BJ (cell line): ENCODE measurements around the gene SNX22. TPM values are rescaled to one million over a fixed set of nuclear protein-coding genes. Genes with fewer than 3 reads are reported as not detected.

Experiments
- CTCF ChIA-PET: fragments of 350-600 bp; formaldehyde crosslinking; extraction: SDS; loops from one replicate; lab custom pipeline; 2021; ENCODE audit warnings: antibody characterized with exemption, inconsistent platforms; lab: Yijun Ruan, JAX
- POLR2A ChIA-PET: fragments of 300-600 bp; sonication (Branson Sonifier 250); formaldehyde crosslinking; extraction: SDS; loops from one replicate; lab custom pipeline; 2021; ENCODE audit warnings: antibody characterized with exemption; lab: Charles Lee
- DNase-seq: peaks from one replicate; pipeline ENCODE4 v3.0.0-alpha.2; 2011; ENCODE audit warnings: low read depth
- H3K27me3 ChIP-seq: 2 replicates; pipeline ENCODE4 v1.6.0; 2011; ENCODE audit warnings: low read length; ENCODE audit not compliant: control insufficient read depth, insufficient read depth
- H3K36me3 ChIP-seq: 2 replicates; pipeline ENCODE4 v1.5.1; 2011; ENCODE audit warnings: low read length; ENCODE audit not compliant: control insufficient read depth, insufficient read depth
- H3K4me3 ChIP-seq: 2 replicates; pipeline ENCODE4 v1.5.1; 2011; ENCODE audit warnings: low read depth, mild to moderate bottlenecking, control low read depth, low read length
- polyA plus RNA-seq: library from polyadenylated mRNA; depleted of rRNA; stranded (reverse); fragments of >200 nt; gene quantifications from 2 replicates; pipeline ENCODE4 v1.2.3, GENCODE V29; 2011
- TF ChIP-seq, protein P1 (sequence below): IDR thresholded peaks from 2 replicates; pipeline ENCODE4 v1.5.1; 2011; ENCODE audit warnings: low read depth, mild to moderate bottlenecking, control low read depth, inconsistent platforms, low read length, moderate library complexity; ENCODE audit not compliant: insufficient read depth

SNX22 gene
- polyA plus RNA-seq, 1 experiment = 0.04 TPM

- Histone ChIP-seq H3K27me3 (no peaks in the 10 kb centered on the region), H3K4me3 (no peak overlapping the region), H3K36me3 (peaks cover 36% of the 10 kb centered on the region)
- TF ChIP-seq, protein P1, sequence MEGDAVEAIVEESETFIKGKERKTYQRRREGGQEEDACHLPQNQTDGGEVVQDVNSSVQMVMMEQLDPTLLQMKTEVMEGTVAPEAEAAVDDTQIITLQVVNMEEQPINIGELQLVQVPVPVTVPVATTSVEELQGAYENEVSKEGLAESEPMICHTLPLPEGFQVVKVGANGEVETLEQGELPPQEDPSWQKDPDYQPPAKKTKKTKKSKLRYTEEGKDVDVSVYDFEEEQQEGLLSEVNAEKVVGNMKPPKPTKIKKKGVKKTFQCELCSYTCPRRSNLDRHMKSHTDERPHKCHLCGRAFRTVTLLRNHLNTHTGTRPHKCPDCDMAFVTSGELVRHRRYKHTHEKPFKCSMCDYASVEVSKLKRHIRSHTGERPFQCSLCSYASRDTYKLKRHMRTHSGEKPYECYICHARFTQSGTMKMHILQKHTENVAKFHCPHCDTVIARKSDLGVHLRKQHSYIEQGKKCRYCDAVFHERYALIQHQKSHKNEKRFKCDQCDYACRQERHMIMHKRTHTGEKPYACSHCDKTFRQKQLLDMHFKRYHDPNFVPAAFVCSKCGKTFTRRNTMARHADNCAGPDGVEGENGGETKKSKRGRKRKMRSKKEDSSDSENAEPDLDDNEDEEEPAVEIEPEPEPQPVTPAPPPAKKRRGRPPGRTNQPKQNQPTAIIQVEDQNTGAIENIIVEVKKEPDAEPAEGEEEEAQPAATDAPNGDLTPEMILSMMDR = no peak
- no peak for DNase-seq
- ChIA-PET POLR2A (no interaction called here), CTCF (interaction anchor here (0.6 kb wide), 1 partner anchor 13 kb away, joined by 3 read pairs; no protein-coding TSS in a partner anchor)
These were observed 13.1 kb upstream of the SNX22 start for GRCh38 chr15:64138331-64138941.

GRCh38 chr15:64141798-64142512, 9.6 kb upstream of the SNX22 start:
- POLR2A ChIA-PET = no interaction called here
- TF ChIP-seq, protein P1 = no peak
- no peak for DNase-seq
- H3K36me3 ChIP-seq = peaks cover 21% of the 10 kb centered on the region
- H3K27me3 ChIP-seq = no peaks in the 10 kb centered on the region
- no peak overlapping the region for H3K4me3 ChIP-seq
- CTCF ChIA-PET = interaction anchor here (1.0 kb wide), 1 partner anchor 12 kb away, joined by 4 read pairs; no protein-coding TSS in a partner anchor

DNA sequence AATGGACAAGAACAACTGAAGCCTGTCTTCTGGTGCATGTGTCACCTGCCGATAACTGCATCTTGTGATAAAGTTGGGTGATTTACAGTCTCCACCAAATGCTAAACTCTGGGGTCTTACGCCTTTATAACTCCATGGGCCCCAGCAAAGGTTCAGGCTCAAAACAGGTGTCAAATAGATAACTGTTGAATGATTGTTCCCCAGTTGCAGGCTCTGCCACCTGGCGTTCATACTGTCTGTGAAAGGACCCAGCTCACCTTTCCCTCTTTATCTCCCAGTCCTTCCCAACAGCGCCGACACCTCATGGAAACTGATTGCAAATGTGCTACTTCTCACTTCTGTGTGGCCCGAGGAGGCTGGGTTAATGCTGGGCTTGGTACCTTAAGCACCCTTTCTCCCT, 8.3 kb upstream of the SNX22 start:
- TF ChIP-seq, protein P1 = no peak
- H3K4me3 ChIP-seq = no peak overlapping the region
- H3K27me3 ChIP-seq = no peaks in the 10 kb centered on the region
- ChIA-PET CTCF (interaction anchor here (2.5 kb wide), 1 partner anchor 11 kb away, joined by 19 read pairs; no protein-coding TSS in a partner anchor), POLR2A (no interaction called here)
- peaks cover 13% of the 10 kb centered on the region for H3K36me3 ChIP-seq
- DNase-seq = no peak

DNA sequence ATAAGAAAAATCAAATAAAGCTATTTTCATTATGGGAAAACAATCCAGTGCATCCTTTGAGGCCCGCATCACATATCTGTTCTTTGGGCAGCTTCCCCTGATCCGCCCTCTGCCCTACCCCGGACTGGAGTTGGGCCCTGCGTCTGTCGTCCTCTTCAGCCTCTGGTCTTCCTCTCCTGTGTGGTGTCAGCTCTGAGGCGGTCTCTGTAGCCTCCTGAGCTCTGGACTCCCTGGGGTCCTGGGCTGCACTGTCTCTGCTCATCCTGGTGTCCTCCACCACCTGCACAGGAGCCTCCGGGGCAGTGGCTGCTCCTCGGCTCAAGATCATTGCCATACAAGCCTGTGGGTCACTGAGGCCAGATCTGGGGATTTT, 7.4 kb upstream of the SNX22 start:
- DNase-seq = no peak
- TF ChIP-seq, protein P1 = no peak
- CTCF ChIA-PET = interaction anchor here (2.4 to 2.5 kb wide), 2 partner anchors 10 to 13 kb away, joined by 11 to 19 read pairs; no protein-coding TSS in a partner anchor
- POLR2A ChIA-PET = no interaction called here
- Histone ChIP-seq H3K27me3 (no peaks in the 10 kb centered on the region), H3K4me3 (no peak overlapping the region), H3K36me3 (peaks cover 9% of the 10 kb centered on the region)

GRCh38 chr15:64144565-64145281, 6.8 kb upstream of the SNX22 start:
- no peak for DNase-seq
- H3K36me3 ChIP-seq = peaks cover 9% of the 10 kb centered on the region
- CTCF ChIA-PET = interaction anchor here (2.4 to 2.5 kb wide), 2 partner anchors 9 to 14 kb away, joined by 11 to 19 read pairs; no protein-coding TSS in a partner anchor
- POLR2A ChIA-PET = no interaction called here
- no peak overlapping the region for H3K4me3 ChIP-seq
- TF ChIP-seq, protein P1 = no peak
- H3K27me3 ChIP-seq = no peaks in the 10 kb centered on the region
